H9 (cell line): Measurements from ENCODE around the gene MAGI1. TPM values are rescaled to one million over a fixed set of nuclear protein-coding genes. Genes with fewer than 3 reads are reported as not detected.

Source experiments
- DNase-seq: peaks from one replicate; pipeline ENCODE4 v3.0.0-alpha.2; 2017
- H2AFZ ChIP-seq: one replicate; pipeline ENCODE4 v1.6.1; 2013; ENCODE audit warnings: mild to moderate bottlenecking, low read length, control low read depth, moderate library complexity
- H2AK5ac ChIP-seq: 2 replicates; pipeline ENCODE4 v1.6.1; 2013; ENCODE audit warnings: low read length, control low read depth, mixed read lengths; ENCODE audit not compliant: insufficient read length
- H2BK120ac ChIP-seq: one replicate; pipeline ENCODE4 v1.6.1; 2013; ENCODE audit warnings: low read depth, mild to moderate bottlenecking, low read length, control low read depth, inconsistent platforms; ENCODE audit not compliant: poor library complexity, severe bottlenecking
- H2BK12ac ChIP-seq: 2 replicates; pipeline ENCODE4 v1.6.1; 2013; ENCODE audit warnings: low read length, control low read depth, mixed read lengths, low read depth; ENCODE audit not compliant: insufficient read length
- H2BK15ac ChIP-seq: 2 replicates; pipeline ENCODE4 v1.6.1; 2013; ENCODE audit warnings: low read depth, low read length, control low read depth
- H2BK20ac ChIP-seq: one replicate; pipeline ENCODE4 v1.6.1; 2013; ENCODE audit warnings: low read depth, mild to moderate bottlenecking, low read length, control low read depth, inconsistent platforms; ENCODE audit not compliant: poor library complexity, severe bottlenecking
- H2BK5ac ChIP-seq: 2 replicates; pipeline ENCODE4 v1.6.1; 2013; ENCODE audit warnings: low read length, control low read depth, mixed read lengths; ENCODE audit not compliant: insufficient read length
- H3K14ac ChIP-seq: 2 replicates; pipeline ENCODE4 v1.6.1; 2013; ENCODE audit warnings: low read length, control low read depth; ENCODE audit not compliant: insufficient read depth
- H3K18ac ChIP-seq: 2 replicates; pipeline ENCODE4 v1.6.1; 2013; ENCODE audit warnings: low read depth, mild to moderate bottlenecking, mixed read lengths, low read length, control low read depth; ENCODE audit not compliant: insufficient read length
- H3K23ac ChIP-seq: 2 replicates; pipeline ENCODE4 v1.6.1; 2013; ENCODE audit warnings: low read length, control low read depth, mixed read lengths, low read depth; ENCODE audit not compliant: insufficient read length
- H3K23me2 ChIP-seq: 2 replicates; pipeline ENCODE4 v1.6.1; 2013; ENCODE audit warnings: low read depth, mild to moderate bottlenecking, mixed read lengths, low read length, control low read depth; ENCODE audit not compliant: insufficient read length, poor library complexity, severe bottlenecking
- H3K27ac ChIP-seq: 2 replicates; pipeline ENCODE4 v1.5.1; 2013; ENCODE audit warnings: low read length, control low read depth, mixed read lengths, low read depth; ENCODE audit not compliant: insufficient read length
- H3K27me3 ChIP-seq: 2 replicates; pipeline ENCODE4 v1.6.1; 2013; ENCODE audit warnings: low read length, control low read depth, inconsistent platforms; ENCODE audit not compliant: insufficient read depth
- H3K4ac ChIP-seq: 2 replicates; pipeline ENCODE4 v1.6.1; 2013; ENCODE audit warnings: low read depth, mild to moderate bottlenecking, control low read depth, inconsistent platforms, low read length, moderate library complexity
- H3K4me1 ChIP-seq: 2 replicates; pipeline ENCODE4 v1.6.1; 2013; ENCODE audit warnings: low read length, control low read depth, inconsistent platforms; ENCODE audit not compliant: insufficient read depth
- H3K4me2 ChIP-seq: 2 replicates; pipeline ENCODE4 v1.6.1; 2013; ENCODE audit warnings: low read length, control low read depth, mixed read lengths; ENCODE audit not compliant: insufficient read length, insufficient read depth
- H3K56ac ChIP-seq: 2 replicates; pipeline ENCODE4 v1.6.1; 2013; ENCODE audit warnings: low read depth, mild to moderate bottlenecking, mixed read lengths, low read length, control low read depth; ENCODE audit not compliant: insufficient read length
- H3K79me1 ChIP-seq: 2 replicates; pipeline ENCODE4 v1.6.1; 2013; ENCODE audit warnings: low read depth, mild to moderate bottlenecking, moderate library complexity, low read length, control low read depth, inconsistent platforms; ENCODE audit not compliant: insufficient read depth, poor library complexity, severe bottlenecking
- H3K79me2 ChIP-seq: 2 replicates; pipeline ENCODE4 v1.6.1; 2013; ENCODE audit warnings: low read length, control low read depth, inconsistent platforms; ENCODE audit not compliant: insufficient read depth
- H3K9ac ChIP-seq: 2 replicates; pipeline ENCODE4 v1.6.1; 2013; ENCODE audit warnings: low read length, control low read depth, mixed read lengths; ENCODE audit not compliant: insufficient read length; ENCODE audit errors: extremely low read depth
- H3K9me3 ChIP-seq: one replicate; pipeline ENCODE4 v1.6.1; 2013; ENCODE audit warnings: low read depth, low read length, inconsistent platforms; ENCODE audit not compliant: control insufficient read depth
- H3T11ph ChIP-seq: one replicate; pipeline ENCODE4 v1.6.1; 2013; ENCODE audit warnings: mild to moderate bottlenecking, low read length, control low read depth, inconsistent platforms
- H4K20me1 ChIP-seq: one replicate; pipeline ENCODE4 v1.6.1; 2013; ENCODE audit not compliant: control insufficient read depth, insufficient read length, insufficient read depth
- H4K5ac ChIP-seq: 2 replicates; pipeline ENCODE4 v1.6.1; 2013; ENCODE audit warnings: low read depth, mild to moderate bottlenecking, mixed read lengths, low read length, control low read depth; ENCODE audit not compliant: insufficient read length
- H4K8ac ChIP-seq: replicated peaks from 2 replicates; pipeline ENCODE4 v1.6.1; 2013; ENCODE audit warnings: low read length, control low read depth, mixed read lengths, low read depth; ENCODE audit not compliant: insufficient read length
- H4K91ac ChIP-seq: 2 replicates; pipeline ENCODE4 v1.6.1; 2013; ENCODE audit warnings: low read depth, mild to moderate bottlenecking, moderate library complexity, mixed read lengths, low read length, control low read depth; ENCODE audit not compliant: insufficient read length
- H3K27ac Mint-ChIP-seq, 3 experiments: 2 replicates in 2 of 3; 3 replicates in 1 of 3; pipeline ENCODE4 v1.8.0; 2020 to 2021; ENCODE audit warnings: mixed read lengths in 3 of 3, mild to moderate bottlenecking in 1 of 3, moderate library complexity in 1 of 3
- H3K27me3 Mint-ChIP-seq: 2 replicates; pipeline ENCODE4 v1.8.0; 2021; ENCODE audit warnings: low read depth, mild to moderate bottlenecking, moderate library complexity, mixed read lengths
- H3K36me3 Mint-ChIP-seq, 3 experiments: 2 replicates in 2 of 3; 3 replicates in 1 of 3; pipeline ENCODE4 v1.8.0; 2020 to 2021; ENCODE audit warnings: low read depth in 3 of 3, mixed read lengths in 3 of 3; ENCODE audit not compliant: insufficient read depth in 1 of 3
- H3K4me1 Mint-ChIP-seq, 2 experiments: 2 replicates each; pipeline ENCODE4 v1.8.0; 2020; ENCODE audit warnings: mixed read lengths in 2 of 2
- H3K4me3 Mint-ChIP-seq, 2 experiments: 2 replicates in 1 of 2; 3 replicates in 1 of 2; pipeline ENCODE4 v1.8.0; 2020 to 2021; ENCODE audit warnings: mild to moderate bottlenecking in 2 of 2, mixed read lengths in 2 of 2, moderate library complexity in 1 of 2
- H3K9me3 Mint-ChIP-seq, 2 experiments: 2 replicates in 1 of 2; 3 replicates in 1 of 2; pipeline ENCODE4 v1.8.0; 2020; ENCODE audit warnings: mild to moderate bottlenecking in 2 of 2, mixed read lengths in 2 of 2, moderate library complexity in 1 of 2
- WGBS: extraction: QIAGEN DNeasy Blood & Tissue Kit; methylation state at CpG from one replicate; pipeline ENCODE4 v1.1.7; 2013; ENCODE audit warnings: missing lambda C conversion rate, low lambda C conversion rate, mixed read lengths; ENCODE audit not compliant: insufficient read length; ENCODE audit errors: extremely low coverage; 5-methylcytosine and 5-hydroxymethylcytosine counted together
- total RNA-seq: library from RNA; stranded (reverse); gene quantifications from 2 replicates; pipeline ENCODE4 v1.2.1, GENCODE V29; 2021
- TF ChIP-seq, protein P1 (sequence below): fragments of 200-600 bp; sonication (generic); conservative IDR thresholded peaks from 3 replicates; pipeline ENCODE4 v1.8.0; 2021; ENCODE audit warnings: antibody characterized with exemption, mild to moderate bottlenecking

The MAGI1 gene
- total RNA-seq, 1 experiment from 2014 or later = 65.7 TPM

DNA sequence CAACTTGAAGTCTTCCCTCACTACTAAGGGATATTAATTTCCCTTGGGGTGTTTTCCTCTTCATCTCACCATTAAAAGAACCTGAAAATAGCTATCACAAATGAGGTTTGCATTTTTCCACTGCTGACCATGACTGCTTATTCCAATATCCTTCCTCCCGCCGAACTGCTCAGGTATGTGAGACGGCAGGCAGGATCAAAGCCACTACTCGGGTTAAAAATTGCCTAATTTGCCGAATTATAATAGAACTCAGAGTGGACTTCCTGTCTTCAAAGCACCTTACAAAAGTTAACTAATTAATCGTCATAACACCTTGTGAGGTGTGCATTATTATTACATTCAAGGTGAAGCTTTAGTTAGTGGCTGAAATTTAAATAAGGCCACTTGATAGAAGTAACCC, 695.7 kb downstream of the MAGI1 start:
- Histone ChIP-seq H3K79me1 (no peaks in the 10 kb centered on the region), H3K27me3 (no peaks in the 10 kb centered on the region), H3K27ac (no peak overlapping the region), H3K79me2 (no peaks in the 10 kb centered on the region), H2BK12ac (no peak overlapping the region), H3K56ac (no peak overlapping the region), H4K20me1 (no peaks in the 10 kb centered on the region), H2BK15ac (no peak overlapping the region), H3K4ac (no peak overlapping the region), H2AFZ (no peak overlapping the region), H3K4me1 (peaks cover 12% of the 10 kb centered on the region), H3K23ac (no peak overlapping the region), H4K91ac (no peak overlapping the region), H4K5ac (no peak overlapping the region), H2BK20ac (no peak overlapping the region), H2AK5ac (no peak overlapping the region), H3T11ph (no peak overlapping the region), H2BK5ac (no peak overlapping the region), H3K18ac (no peak overlapping the region), H3K4me2 (no peak overlapping the region), H3K9ac (no peak overlapping the region), H3K14ac (no peak overlapping the region), H3K9me3 (no peaks in the 10 kb centered on the region), H3K23me2 (no peaks in the 10 kb centered on the region), H2BK120ac (no peak overlapping the region), H4K8ac (no peak overlapping the region)
- no peaks in the 10 kb centered on the region for H3K36me3 Mint-ChIP-seq
- TF ChIP-seq, protein P1, sequence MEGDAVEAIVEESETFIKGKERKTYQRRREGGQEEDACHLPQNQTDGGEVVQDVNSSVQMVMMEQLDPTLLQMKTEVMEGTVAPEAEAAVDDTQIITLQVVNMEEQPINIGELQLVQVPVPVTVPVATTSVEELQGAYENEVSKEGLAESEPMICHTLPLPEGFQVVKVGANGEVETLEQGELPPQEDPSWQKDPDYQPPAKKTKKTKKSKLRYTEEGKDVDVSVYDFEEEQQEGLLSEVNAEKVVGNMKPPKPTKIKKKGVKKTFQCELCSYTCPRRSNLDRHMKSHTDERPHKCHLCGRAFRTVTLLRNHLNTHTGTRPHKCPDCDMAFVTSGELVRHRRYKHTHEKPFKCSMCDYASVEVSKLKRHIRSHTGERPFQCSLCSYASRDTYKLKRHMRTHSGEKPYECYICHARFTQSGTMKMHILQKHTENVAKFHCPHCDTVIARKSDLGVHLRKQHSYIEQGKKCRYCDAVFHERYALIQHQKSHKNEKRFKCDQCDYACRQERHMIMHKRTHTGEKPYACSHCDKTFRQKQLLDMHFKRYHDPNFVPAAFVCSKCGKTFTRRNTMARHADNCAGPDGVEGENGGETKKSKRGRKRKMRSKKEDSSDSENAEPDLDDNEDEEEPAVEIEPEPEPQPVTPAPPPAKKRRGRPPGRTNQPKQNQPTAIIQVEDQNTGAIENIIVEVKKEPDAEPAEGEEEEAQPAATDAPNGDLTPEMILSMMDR = no peak
- H3K4me1 Mint-ChIP-seq = peaks cover 30 to 38% of the 10 kb centered on the region in 2 experiments
- DNase-seq = no peak
- no peaks in the 10 kb centered on the region for H3K9me3 Mint-ChIP-seq
- H3K4me3 Mint-ChIP-seq = no peak overlapping the region
- no CpG with 5 or more reads among the region's 6 CpGs for WGBS
- H3K27me3 Mint-ChIP-seq = peaks cover 1% of the 10 kb centered on the region; the same call in 1 of the 2 replicates
- no peak overlapping the region for H3K27ac Mint-ChIP-seq
